Tibial nerve (tissue), 4 donors: Measurements from ENCODE around the gene TAS2R19. TPM values are rescaled to one million over a fixed set of nuclear protein-coding genes. Genes with fewer than 3 reads are reported as not detected.
"Not testable (repeated sequence)": the region's sequence is repeated elsewhere in the genome, so short reads cannot be mapped to it uniquely, and the experiment has no call there.

ENCODE experiments used
- DNase-seq, 2 donors: peaks; one replicate each; pipeline ENCODE4 v3.0.0-alpha.2; 2019; ENCODE audit warnings: low spot score in 2 of 2
- H3K27ac ChIP-seq, 4 donors: fragments of 200-600 bp; sonication (generic) in 3 of 4; one replicate each; pipeline ENCODE4 v1.5.1; 2017 to 2019; ENCODE audit warnings: mild to moderate bottlenecking in 1 of 4
- H3K27me3 ChIP-seq, 2 donors: fragments of 200-600 bp; sonication (generic) in 1 of 2; one replicate each; pipeline versions ENCODE4 v1.5.1 to v1.6.0; 2017 to 2019
- H3K36me3 ChIP-seq, 3 donors: fragments of 200-600 bp; sonication (generic); one replicate each; pipeline ENCODE4 v1.5.1; 2018 to 2019
- H3K4me1 ChIP-seq, 4 donors: fragments of 200-600 bp; sonication (generic) in 3 of 4; one replicate each; pipeline ENCODE4 v1.5.1; 2017 to 2019
- H3K4me3 ChIP-seq, 4 donors: fragments of 200-600 bp; sonication (generic) in 3 of 4; one replicate each; pipeline ENCODE4 v1.5.1; 2017 to 2019; ENCODE audit warnings: mild to moderate bottlenecking in 1 of 4, moderate library complexity in 1 of 4
- H3K9me3 ChIP-seq, 4 donors: fragments of 200-600 bp; sonication (generic) in 3 of 4; one replicate each; pipeline ENCODE4 v1.5.1; 2017 to 2019
- CTCF ChIP-seq, 5 experiments: fragments of 200-600 bp in 3 of 5; fragments of 450-650 bp in 2 of 5; sonication (generic) in 3 of 5; IDR thresholded peaks; one replicate each; pipeline ENCODE4 v1.5.1; 2016 to 2019; ENCODE audit warnings: antibody characterized with exemption in 5 of 5, mild to moderate bottlenecking in 3 of 5, moderate library complexity in 2 of 5
- EP300 ChIP-seq, 2 donors: sonication (generic); formaldehyde crosslinking; IDR thresholded peaks; one replicate each; pipeline ENCODE4 v1.6.1; 2017; ENCODE audit warnings: antibody characterized with exemption in 2 of 2, mild to moderate bottlenecking in 1 of 2
- POLR2A ChIP-seq, 2 donors: fragments of 450-650 bp; IDR thresholded peaks; one replicate each; pipeline ENCODE4 v1.6.1; 2017; ENCODE audit warnings: antibody characterized with exemption in 2 of 2, mild to moderate bottlenecking in 2 of 2, moderate library complexity in 2 of 2
- WGBS, 2 donors: methylation state at CpG; one replicate each; pipeline ENCODE4 v1.1.5; 2018; 5-methylcytosine and 5-hydroxymethylcytosine counted together
- total RNA-seq, 4 donors: library from RNA; depleted of rRNA; stranded (reverse); fragments of >200 nt; gene quantifications; one replicate each; pipeline ENCODE4 v1.1.0, GENCODE V29; 2016

The TAS2R19 gene
- total RNA-seq, 4 donors from 2014 or later = 7.3 to 14.9 (median 9.9) TPM

DNA sequence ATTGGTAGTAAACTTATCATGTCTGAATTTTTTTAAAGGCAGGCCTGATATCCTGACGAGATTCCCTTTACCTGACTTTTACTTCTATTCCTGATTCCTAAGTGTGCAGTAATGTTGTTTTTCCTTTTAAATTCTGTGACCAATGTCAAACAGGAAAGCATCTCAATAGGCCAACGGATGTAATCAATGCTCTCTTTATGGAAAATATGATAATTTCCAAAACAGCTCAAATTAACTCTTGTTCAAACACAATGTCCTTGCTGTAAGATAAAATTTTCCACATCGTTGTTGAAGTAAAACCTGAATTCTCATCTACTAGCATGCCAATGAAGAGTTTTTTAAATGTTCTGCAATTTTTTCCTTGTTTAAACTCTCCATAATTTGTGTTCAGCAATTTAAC, 16.8 kb upstream of the TAS2R19 start:
- Histone ChIP-seq H3K27ac (no peak overlapping the region), H3K4me3 (no peak overlapping the region), H3K36me3 (peaks cover 0 to 10% (median 0%) of the 10 kb centered on the region in 3 donors), H3K27me3 (no peaks in the 10 kb centered on the region), H3K9me3 (peaks cover 0 to 8% (median 0%) of the 10 kb centered on the region in 4 donors), H3K4me1 (peaks cover 0 to 3% (median 0%) of the 10 kb centered on the region in 4 donors)
- TF ChIP-seq POLR2A (IDR thresholded peaks at IDR 0.05) = no peak
- no peak for TF ChIP-seq CTCF (IDR thresholded peaks at IDR 0.05)
- no peak for TF ChIP-seq EP300 (IDR thresholded peaks at IDR 0.05)
- DNase-seq = no peak
- WGBS, 2 donors = 35 to 39% methylated on average over 3 of the region's 3 CpGs

DNA sequence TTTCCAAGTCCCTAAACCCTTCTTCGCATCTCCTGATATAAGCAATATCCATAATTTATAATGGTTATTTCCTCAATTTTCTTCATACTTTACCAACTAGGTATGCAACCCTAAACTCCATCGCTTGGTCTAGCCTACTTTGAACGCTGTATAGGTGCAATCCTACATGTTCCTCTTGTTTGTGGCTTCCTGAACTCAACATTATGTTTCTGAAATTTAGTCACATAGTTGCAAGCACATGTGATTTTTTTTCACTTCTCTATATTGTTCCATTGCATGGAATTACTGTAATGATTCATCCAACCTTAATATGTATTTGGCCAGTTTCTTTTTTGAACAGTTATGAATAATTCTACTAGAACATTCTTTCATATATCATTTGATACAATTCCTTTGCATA, 11.5 kb upstream of the TAS2R19 start:
- not testable (repeated sequence) for H3K9me3 ChIP-seq, H3K4me1 ChIP-seq, H3K4me3 ChIP-seq, DNase-seq, H3K27me3 ChIP-seq, H3K27ac ChIP-seq
- 93 to 100% methylated on average over 1 of the region's 3 CpGs for WGBS, 2 donors
- H3K36me3 ChIP-seq = peaks cover 0 to 14% (median 0%) of the 10 kb centered on the region in 3 donors

GRCh38 chr12:11031307-11031706, 8.9 kb upstream of the TAS2R19 start, which contains the start of gene TAS2R31:
TAS2R31 (minus strand) TSS chr12:11031407; CDS start chr12:11031335, 72 bp downstream.
- no peak within 1 kb of the TSS for H3K4me3 ChIP-seq
- H3K36me3 ChIP-seq = peaks cover 0 to 34% (median 0%) of the 10 kb centered on the region in 3 donors
- no peak within 1 kb of the TSS for H3K27ac ChIP-seq
- H3K27me3 ChIP-seq = no peaks in the 10 kb centered on the region
- H3K9me3 ChIP-seq = no peaks in the 10 kb centered on the region
- no peak for DNase-seq
- no peak for TF ChIP-seq POLR2A (IDR thresholded peaks at IDR 0.05)
- no peak for TF ChIP-seq EP300 (IDR thresholded peaks at IDR 0.05)
- no peak for TF ChIP-seq CTCF (IDR thresholded peaks at IDR 0.05)
- 95 to 96% methylated on average over 6 of the region's 6 CpGs for WGBS, 2 donors
- no peaks in the 10 kb centered on the region for H3K4me1 ChIP-seq

GRCh38 chr12:11026118-11026517, 3.7 kb upstream of the TAS2R19 start:
- TF ChIP-seq POLR2A (IDR thresholded peaks at IDR 0.05) = no peak
- no peak for TF ChIP-seq CTCF (IDR thresholded peaks at IDR 0.05)
- no peak for TF ChIP-seq EP300 (IDR thresholded peaks at IDR 0.05)
- H3K4me1 ChIP-seq = no peaks in the 10 kb centered on the region
- DNase-seq = no peak
- H3K27me3 ChIP-seq = no peaks in the 10 kb centered on the region
- H3K27ac ChIP-seq = no peak overlapping the region
- WGBS, 2 donors = 91 to 93% methylated on average over 6 of the region's 6 CpGs
- no peak overlapping the region for H3K4me3 ChIP-seq
- H3K36me3 ChIP-seq = peaks cover 0 to 34% (median 0%) of the 10 kb centered on the region in 3 donors
- H3K9me3 ChIP-seq = peaks cover 0 to 5% (median 0%) of the 10 kb centered on the region in 4 donors

DNA sequence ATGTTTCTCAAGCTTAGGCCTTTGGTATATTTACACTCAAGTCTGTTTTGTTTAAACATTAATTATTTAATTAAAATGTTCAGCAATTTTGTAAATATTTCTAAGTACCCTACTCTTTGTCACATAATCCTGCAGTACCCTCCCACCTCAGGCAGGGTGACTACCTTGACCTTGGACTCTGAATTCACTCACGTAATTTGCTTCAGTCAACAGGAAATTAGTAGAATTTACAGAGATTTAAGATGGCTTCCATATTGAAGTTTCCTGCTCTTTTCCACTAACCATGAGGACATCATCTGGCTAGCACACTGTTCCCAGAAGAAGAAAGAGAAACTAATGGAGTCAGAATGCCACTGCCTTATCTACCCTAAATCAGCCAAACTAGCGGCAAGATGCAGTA, 967 bp upstream of the TAS2R19 start:
- Histone ChIP-seq H3K4me3 (no peak overlapping the region), H3K36me3 (peaks cover 0 to 29% (median 0%) of the 10 kb centered on the region in 3 donors), H3K4me1 (no peaks in the 10 kb centered on the region), H3K27ac (no peak overlapping the region), H3K27me3 (no peaks in the 10 kb centered on the region), H3K9me3 (peaks cover 0 to 5% (median 0%) of the 10 kb centered on the region in 4 donors)
- DNase-seq = no peak
- WGBS, 2 donors = 90% methylated on average over 2 of the region's 2 CpGs
- TF ChIP-seq EP300 (IDR thresholded peaks at IDR 0.05) (no peak), CTCF (IDR thresholded peaks at IDR 0.05) (no peak), POLR2A (IDR thresholded peaks at IDR 0.05) (no peak)

GRCh38 chr12:11016937-11017336, 5.5 kb downstream of the TAS2R19 start:
- no peak for TF ChIP-seq EP300 (IDR thresholded peaks at IDR 0.05)
- no peak for TF ChIP-seq CTCF (IDR thresholded peaks at IDR 0.05)
- TF ChIP-seq POLR2A (IDR thresholded peaks at IDR 0.05) = no peak
- no peaks in the 10 kb centered on the region for H3K36me3 ChIP-seq
- H3K9me3 ChIP-seq = no peaks in the 10 kb centered on the region
- WGBS, 2 donors = 24 to 59% methylated on average over 1 of the region's 1 CpG
- peak overlapping the region in 1 of 4 donors; percentile 8 for H3K27ac ChIP-seq
- no peak for DNase-seq
- H3K27me3 ChIP-seq = no peaks in the 10 kb centered on the region
- H3K4me1 ChIP-seq = peaks cover 0 to 6% (median 3%) of the 10 kb centered on the region in 4 donors
- no peak overlapping the region for H3K4me3 ChIP-seq
